Measurements from ENCODE around the gene DPP7. TPM values are rescaled to one million over a fixed set of nuclear protein-coding genes. Genes with fewer than 3 reads are reported as not detected.

The DPP7 gene
- total RNA-seq, 1 experiment from 2014 or later, result 230 TPM

- ChIA-PET CTCF (no interaction called here), POLR2A (no interaction called here)
- no TSS peak for BruUV-seq (replicated peaks)
These were observed 42.2 kb upstream of the DPP7 start for GRCh38 chr9:137156567-137157375.

DNA sequence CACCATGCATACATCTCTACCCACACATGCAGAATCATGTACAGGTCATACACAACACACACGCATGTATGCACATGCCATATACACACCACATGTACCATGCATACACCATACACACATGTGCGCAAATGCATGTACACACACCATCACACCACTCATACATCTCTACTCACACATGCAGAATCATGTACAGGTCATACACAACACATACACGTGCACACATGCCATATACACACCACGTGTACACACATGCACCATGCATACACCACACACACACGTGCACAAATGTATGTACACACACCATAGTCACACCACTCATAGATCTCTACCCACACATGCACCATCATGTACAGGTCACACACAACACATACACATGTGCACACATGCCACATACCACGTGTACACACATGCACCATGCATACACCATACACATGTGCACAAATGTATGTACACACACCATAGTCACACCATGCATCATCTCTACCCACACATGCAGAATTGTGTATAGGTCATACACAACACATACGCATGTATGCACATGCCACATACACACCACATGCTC lies 38.4 kb upstream of the DPP7 start:
- Mint-ChIP-seq H3K4me1 (ENCODE audit: low read depth, unreplicated experiment) (no peaks in the 10 kb centered on the region), H3K27me3 (ENCODE audit: insufficient read depth, unreplicated experiment) (peaks cover under 1% of the 10 kb centered on the region), H3K27ac (ENCODE audit: unreplicated experiment) (no peak overlapping the region), H3K36me3 (ENCODE audit: insufficient read depth, unreplicated experiment) (peaks cover 13% of the 10 kb centered on the region), H3K9me3 (ENCODE audit: unreplicated experiment) (no peaks in the 10 kb centered on the region), H3K4me3 (ENCODE audit: unreplicated experiment) (no peak overlapping the region)
- H3K36me3 ChIP-seq (ENCODE audit: control insufficient read depth, insufficient read depth, low read length), result no peaks in the 10 kb centered on the region
- CTCF ChIA-PET, result no interaction called here
- no peaks in the 10 kb centered on the region for H3K9me3 ChIP-seq
- no peak for DNase-seq
- intact Hi-C loops (cut with micrococcal nuclease; ENCODE audit: unreplicated experiment), result no loop called here
- no peak for TF ChIP-seq CTCF (IDR thresholded peaks at IDR 0.05; ENCODE audit: insufficient read depth in 1 of 2, low read depth in 1 of 2, low read length in 1 of 2, severe bottlenecking in 1 of 2, unreplicated experiment in 1 of 2)
- H3K4me1 ChIP-seq, result no peaks in the 10 kb centered on the region
- BruUV-seq (replicated peaks), result no TSS peak
- H3K27me3 ChIP-seq (replicated peaks; ENCODE audit: control insufficient read depth, insufficient read depth, low read length), result no peaks in the 10 kb centered on the region
- POLR2A ChIA-PET, result no interaction called here
- no peak overlapping the region for H3K4me3 ChIP-seq (ENCODE audit: low read depth, low read length)

More at GRCh38 chr9:137156567-137157375, 42.2 kb upstream of the DPP7 start:
- Mint-ChIP-seq H3K9me3 (ENCODE audit: unreplicated experiment) (no peaks in the 10 kb centered on the region), H3K27ac (ENCODE audit: unreplicated experiment) (no peak overlapping the region), H3K36me3 (ENCODE audit: insufficient read depth, unreplicated experiment) (no peaks in the 10 kb centered on the region), H3K4me3 (ENCODE audit: unreplicated experiment) (no peak overlapping the region), H3K4me1 (ENCODE audit: low read depth, unreplicated experiment) (no peaks in the 10 kb centered on the region), H3K27me3 (ENCODE audit: insufficient read depth, unreplicated experiment) (peaks cover 8% of the 10 kb centered on the region)
- no peak for DNase-seq
- H3K4me3 ChIP-seq (ENCODE audit: low read depth, low read length), result no peak overlapping the region
- H3K36me3 ChIP-seq (ENCODE audit: control insufficient read depth, insufficient read depth, low read length), result no peaks in the 10 kb centered on the region
- intact Hi-C loops (cut with micrococcal nuclease; ENCODE audit: unreplicated experiment), result no loop called here
- no peaks in the 10 kb centered on the region for H3K4me1 ChIP-seq
- no peaks in the 10 kb centered on the region; the same call in none of the 2 replicates for H3K27me3 ChIP-seq (replicated peaks; ENCODE audit: control insufficient read depth, insufficient read depth, low read length)
- no peak for TF ChIP-seq CTCF (IDR thresholded peaks at IDR 0.05; ENCODE audit: insufficient read depth in 1 of 2, low read depth in 1 of 2, low read length in 1 of 2, severe bottlenecking in 1 of 2, unreplicated experiment in 1 of 2)
- H3K9me3 ChIP-seq, result no peaks in the 10 kb centered on the region

DNA sequence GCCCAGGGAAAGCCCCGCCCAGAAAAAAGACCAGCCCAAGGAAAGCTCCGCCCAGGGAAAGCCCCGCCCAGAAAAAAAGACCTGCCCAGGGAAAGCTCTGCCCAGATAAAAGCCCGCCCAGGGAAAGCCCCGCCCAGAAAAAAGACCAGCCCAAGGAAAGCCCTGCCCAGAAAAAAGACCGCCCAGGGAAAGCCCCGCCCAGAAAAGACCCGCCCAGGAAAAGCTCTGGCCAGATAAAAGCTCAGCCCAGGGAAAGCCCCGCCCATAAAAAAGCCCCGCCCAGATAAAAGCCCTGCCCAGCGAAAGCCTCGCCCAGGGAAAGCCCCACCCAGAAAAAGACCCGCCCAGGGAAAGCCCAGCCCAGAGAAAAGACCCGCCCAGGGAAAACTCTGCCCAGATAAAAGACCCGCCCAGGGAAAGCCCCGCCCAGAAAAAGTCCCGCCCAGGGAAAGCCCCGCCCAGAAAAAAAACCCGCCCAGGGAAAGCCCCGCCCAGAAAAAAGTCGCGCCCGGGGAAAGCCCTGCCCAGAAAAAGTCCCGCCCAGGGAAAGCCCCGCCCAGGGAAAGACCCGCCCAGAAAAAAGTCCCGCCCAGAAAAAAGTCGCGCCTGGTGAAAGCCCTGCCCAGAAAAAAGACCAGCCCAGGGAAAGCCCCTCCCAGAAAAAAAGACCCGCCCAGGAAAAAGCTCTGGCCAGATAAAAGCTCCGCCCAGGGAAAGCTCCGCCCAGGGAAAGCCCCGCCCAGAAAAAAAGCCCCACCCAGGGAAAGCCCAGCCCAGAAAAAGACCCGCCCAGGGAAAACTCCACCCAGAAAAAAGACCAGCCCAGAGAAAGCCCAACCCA lies 36.3 kb upstream of the DPP7 start:
- H3K4me3 Mint-ChIP-seq (ENCODE audit: unreplicated experiment), result peak overlapping the region; percentile 7
- no peaks in the 10 kb centered on the region for H3K4me1 Mint-ChIP-seq (ENCODE audit: low read depth, unreplicated experiment)
- H3K27me3 ChIP-seq (replicated peaks; ENCODE audit: control insufficient read depth, insufficient read depth, low read length), result no peaks in the 10 kb centered on the region
- no peaks in the 10 kb centered on the region for H3K9me3 Mint-ChIP-seq (ENCODE audit: unreplicated experiment)
- H3K27me3 Mint-ChIP-seq (ENCODE audit: insufficient read depth, unreplicated experiment), result peaks cover 8% of the 10 kb centered on the region
- H3K4me1 ChIP-seq, result no peaks in the 10 kb centered on the region
- POLR2A ChIA-PET, result interaction anchor here (0.6 to 1.3 kb wide), 6 partner anchors 9 to 90 kb away, joined by 4 to 7 read pairs (median 5); partner anchors contain the start of gene MAN1B1
- intact Hi-C loops (cut with micrococcal nuclease; ENCODE audit: unreplicated experiment), result loop anchor here (1.0 kb wide), 1 partner anchor 37 kb away; the partner anchor contains the start of genes ANAPC2 and SSNA1
- no peaks in the 10 kb centered on the region for H3K36me3 ChIP-seq (ENCODE audit: control insufficient read depth, insufficient read depth, low read length)
- TF ChIP-seq CTCF (IDR thresholded peaks at IDR 0.05; ENCODE audit: insufficient read depth in 1 of 2, low read depth in 1 of 2, low read length in 1 of 2, severe bottlenecking in 1 of 2, unreplicated experiment in 1 of 2), result no peak
- no TSS peak for BruUV-seq (replicated peaks)
- no peak overlapping the region for H3K4me3 ChIP-seq (ENCODE audit: low read depth, low read length)
- CTCF ChIA-PET, result interaction anchor here (0.7 to 1.7 kb wide), 5 partner anchors 23 to 86 kb away, joined by 3 to 9 read pairs (median 5); partner anchors contain the start of gene ANAPC2
- H3K9me3 ChIP-seq, result no peaks in the 10 kb centered on the region
- peaks cover 13% of the 10 kb centered on the region for H3K36me3 Mint-ChIP-seq (ENCODE audit: insufficient read depth, unreplicated experiment)
- peak; percentile 74 to 91 for DNase-seq
- H3K27ac Mint-ChIP-seq (ENCODE audit: unreplicated experiment), result no peak overlapping the region

Measured in Caco-2 (cell line).